ENCODE data around the gene DPM1.
A peak's percentile ranks its signal among the peaks of the same experiment; 100 is the strongest.

DPM1 gene

DNA sequence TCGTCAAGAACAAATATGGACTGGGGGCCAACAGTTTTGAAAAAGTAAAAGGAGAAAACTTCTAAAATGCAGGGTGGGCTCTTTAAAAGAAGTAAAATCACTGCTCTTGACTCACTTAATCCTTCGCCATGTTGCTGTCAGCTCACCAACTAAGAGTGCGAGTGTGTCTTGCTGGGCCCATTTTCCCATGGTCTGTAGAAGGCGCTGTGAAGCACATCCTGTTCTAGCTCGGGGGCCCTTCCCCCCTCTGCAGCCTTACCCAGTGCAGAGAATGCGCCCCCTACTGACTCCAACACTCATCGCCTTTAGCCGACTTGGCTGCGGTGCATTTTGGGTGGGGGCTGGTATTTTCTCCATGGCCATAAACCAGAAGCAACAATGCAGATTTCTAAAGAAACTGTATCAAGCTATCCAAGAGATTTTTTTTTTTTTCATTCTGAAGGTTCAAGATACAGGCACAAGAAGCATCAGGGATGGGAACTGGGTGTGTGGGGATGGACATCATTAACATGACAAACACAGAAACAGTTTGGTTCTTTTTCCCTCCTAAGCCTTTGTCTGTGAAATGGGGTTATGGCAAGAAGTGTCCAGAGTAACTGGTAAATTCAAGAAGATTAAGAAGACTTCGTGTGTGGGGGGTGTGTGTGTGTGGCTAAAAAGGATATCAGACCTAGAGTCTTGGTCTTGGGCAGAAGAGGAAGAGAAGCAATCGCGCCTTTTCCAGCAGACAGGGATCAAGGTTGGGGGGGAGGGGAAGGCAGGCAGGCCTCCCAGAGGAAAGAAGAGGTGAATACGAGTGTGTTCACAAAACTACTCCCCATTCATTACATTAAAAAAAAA lies 28.8 kb downstream of the DPM1 start:
- DNase-seq: peak; percentile 97

DNA sequence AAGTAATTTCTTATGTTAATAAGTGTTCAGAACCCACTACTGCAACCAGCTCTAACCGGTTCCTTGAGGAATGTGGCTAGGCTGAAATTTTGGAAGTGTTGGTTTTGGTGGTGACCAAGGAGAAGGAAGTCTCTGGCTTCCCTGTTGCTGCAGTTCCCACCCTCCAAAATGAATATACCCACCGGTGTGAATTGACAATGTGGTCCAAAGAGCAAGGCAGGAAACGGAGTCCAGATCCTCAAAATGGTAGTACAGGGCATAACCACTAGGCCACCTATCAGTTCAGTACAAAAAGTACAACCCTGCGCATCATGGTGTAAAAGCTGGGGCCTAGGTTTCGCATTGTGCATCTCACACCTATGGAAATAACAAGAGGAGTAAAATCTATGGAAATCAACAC lies 29.9 kb downstream of the DPM1 start:
- peak; percentile 18 for DNase-seq

DNA sequence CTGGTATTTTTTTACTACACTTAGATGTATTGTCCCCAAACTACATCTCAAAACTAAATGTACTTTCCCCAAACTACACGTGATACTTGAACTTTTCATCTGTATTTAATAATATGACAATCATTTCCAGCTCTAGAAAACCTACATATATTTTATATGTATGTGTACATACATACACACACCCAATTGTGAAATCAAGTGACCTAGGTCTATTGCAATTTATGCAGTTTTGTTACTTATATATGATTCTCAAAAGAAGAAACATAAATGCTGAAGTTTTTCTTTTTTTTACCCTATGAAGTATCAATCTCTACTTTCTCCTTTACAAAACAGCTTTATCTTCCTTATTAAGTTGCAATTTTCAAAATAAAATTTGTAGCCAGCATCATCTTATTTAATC lies 31.8 kb downstream of the DPM1 start:
- no peak for DNase-seq

DNA sequence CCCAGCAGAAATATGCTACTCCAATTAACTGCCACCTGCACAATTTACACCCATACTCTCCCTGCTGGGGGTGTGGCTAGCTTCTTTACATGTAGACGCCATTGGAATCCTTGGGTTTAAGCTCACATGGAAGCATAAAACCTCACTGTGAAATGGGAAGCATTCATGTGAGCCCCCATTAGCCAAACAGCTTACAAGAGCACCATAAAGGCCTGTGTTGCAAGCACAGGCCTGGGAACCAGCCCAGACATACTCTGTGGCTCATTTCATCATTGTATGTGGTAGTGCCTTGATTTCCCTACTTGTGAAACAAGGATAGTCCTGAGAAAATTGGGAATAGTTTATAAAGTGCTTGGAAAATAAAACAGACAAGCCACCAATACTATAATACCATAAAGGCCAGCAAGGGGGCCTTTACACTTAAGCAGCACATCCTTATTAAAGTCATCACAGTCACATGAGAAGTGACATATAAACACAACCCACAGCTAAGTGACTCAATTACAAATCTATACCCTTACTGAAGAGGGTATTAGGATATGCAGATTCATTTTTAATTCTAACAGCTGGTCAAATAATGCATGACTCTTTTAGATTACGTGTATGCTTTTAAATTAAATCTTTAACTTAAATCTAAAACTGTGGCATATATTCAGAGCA lies 33.9 kb downstream of the DPM1 start:
- no peak for DNase-seq

DNA sequence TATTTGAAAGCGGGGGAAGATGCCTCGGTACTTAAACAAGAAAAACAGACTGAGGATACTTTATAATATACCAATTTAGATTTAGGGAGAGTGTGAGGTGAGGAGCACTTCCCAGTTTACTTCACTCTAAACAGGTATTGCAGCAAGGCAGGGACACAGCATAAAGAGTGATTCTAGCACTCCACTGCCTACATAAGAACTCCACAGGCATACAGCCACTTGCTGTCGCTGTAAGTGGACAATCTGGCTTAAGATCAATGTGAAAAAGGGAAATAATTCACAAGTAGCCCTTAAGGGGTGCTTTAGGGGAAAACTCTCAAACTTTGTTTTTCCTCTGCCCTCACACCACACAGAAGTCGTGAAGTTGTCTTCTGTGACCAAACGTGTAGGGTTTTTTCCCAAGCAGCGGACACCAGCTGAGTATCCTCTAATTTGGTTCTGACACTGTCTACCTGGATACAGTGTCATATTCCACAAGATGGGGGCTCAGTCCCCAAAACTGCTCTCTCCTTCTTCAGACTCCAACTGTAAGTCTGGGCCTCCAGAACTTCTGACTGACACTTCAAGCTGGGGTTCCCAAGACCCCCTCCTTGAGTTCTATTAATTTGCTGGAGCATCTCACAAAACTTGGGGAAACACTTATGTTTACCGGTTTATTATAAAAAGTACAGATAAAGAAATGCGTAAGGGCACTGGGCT lies 36.4 kb downstream of the DPM1 start:
- DNase-seq: no peak

DNA sequence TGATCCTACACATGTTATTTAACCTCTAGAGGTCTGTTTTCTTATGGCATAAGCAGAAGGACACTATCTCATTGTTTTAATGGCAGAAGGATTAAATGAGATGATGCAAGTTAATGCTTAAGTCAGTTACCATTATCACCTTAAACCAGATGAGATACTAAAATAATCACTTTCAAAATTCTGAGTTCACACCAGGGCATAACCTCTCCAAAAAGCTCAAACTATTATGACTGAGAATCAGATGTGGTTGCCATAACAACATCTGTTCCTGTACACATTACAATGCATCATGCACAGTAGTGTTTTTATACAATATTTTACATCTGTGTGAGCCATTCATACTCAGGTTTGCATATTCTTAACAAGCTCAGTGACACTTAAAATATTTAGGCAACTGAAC lies 37.3 kb downstream of the DPM1 start:
- peak; percentile 31 for DNase-seq

DNA sequence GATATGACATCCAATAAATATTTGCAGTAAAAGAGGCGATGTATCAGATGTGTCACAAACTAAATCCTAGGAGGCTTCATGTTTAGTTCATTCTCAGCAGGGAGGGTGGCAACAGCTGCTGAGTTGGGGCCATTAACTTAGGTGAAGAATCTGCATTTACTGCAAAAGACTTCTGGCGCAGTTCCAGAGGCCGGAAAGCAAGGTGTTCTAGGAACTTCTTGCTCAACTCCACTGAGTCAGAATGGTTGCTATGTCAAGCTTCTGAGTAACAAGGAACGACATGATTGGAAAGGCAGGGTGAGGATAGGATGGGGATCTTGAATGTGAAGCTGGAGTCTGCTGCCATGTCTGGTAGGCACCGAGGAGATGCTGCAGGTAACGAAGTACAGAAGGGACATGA lies 38.8 kb downstream of the DPM1 start:
- no peak for DNase-seq

DNA sequence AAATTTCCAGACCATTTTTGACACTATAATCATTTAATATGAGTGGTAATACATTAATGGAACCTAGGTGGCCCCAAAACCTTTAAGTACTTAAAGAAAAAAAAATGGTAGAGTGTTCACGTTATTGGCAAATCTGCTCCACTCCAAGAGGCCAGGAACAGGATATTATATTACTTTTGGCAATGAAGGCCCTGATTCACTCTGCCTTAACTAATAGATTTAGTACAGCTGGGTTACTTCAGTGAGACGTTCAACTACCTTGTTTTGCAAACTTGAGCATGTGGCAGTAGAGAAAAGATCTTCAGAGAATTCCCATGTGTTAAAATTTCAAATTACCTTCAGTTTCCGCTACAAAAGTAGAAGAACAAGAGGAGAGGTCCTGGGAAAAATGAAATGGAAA lies 39.9 kb downstream of the DPM1 start:
- DNase-seq: no peak

DNA sequence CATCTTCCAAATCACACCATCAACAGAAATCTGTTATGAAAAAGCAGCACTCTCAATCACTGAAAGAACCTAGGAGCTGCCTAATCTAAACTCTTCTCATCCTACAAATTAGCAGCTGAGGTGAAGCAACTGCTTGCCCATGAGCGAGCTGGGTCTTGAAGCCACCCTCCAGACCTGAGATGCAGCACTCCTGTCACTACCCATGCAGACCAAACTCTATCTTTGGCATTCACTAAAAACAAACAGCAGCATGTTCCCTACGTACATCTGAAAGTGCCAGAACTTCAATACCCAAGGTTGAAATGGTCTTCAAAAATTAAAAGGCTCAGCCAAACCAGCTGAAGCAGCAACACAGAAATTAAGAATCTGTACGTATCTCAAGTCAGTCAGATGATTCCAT lies 41.4 kb downstream of the DPM1 start:
- no peak for DNase-seq

DNA sequence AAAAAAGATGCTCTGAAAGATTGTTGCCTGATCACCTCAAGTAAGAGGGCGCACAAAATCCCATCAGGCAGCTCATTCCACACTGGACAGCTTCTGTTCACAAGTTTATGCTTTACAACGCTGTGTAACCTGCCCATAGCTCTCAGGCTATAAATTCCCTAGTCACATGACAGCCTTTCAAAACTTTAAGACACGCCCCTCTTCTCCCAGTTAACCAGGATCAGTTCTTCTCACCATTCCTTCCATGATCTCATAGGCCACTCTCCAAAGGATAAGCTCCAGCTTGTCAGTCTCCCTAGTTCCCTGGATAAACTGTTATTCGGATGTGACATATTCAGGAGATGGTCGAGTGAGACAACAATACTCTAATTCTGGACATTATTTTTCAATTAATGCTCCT lies 42.1 kb downstream of the DPM1 start:
- DNase-seq: no peak

DNA sequence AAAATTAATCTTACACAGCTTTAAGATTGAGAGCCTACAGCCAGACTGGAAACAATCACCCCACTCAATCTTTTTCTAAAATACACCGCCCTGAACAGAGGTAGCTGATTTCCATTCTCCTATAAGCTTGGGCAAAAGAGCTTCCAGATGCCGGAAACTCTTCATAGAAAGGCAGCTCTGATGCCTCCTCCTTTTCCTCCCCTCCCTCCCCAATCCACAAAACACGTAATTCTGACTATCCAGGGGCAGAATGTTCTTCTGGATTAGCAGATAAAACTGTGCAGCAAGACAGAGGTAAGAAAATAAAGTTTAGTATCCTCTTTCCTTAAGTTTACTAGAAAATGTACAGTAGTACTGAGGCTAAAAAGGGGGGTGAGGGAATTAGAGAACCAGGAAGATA lies 42.9 kb downstream of the DPM1 start:
- no peak for DNase-seq

DNA sequence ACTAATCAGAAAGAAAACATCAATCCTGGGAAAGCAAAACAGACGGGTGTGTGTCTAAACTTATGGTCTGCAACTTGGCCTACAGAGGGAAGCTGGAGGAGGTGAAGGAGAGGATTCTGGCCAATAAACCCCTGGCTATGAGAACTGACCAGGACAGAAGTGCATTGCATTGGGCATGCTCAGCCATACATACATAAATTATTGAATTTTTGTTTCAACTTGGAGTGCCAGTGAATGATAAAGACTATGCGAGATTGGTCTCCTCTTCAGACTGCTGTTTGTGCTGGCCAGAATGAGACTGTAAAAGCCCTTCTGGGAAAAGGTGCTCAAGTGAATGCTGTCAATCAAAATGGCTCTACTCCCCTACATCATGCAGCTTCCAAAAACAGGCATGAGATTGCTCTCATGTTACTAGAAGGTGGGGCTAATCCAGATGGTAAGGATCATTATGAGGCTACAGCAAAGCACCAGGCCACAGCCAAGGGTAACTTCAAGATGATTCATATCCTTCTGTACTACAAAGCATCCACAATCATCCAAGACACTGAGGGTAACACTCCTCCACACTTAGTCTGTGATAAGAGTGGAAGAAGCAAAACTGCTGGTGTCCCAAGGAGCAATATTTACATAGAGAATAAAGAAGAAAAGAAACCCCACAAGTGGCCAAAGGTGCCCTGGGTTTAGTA lies 44.5 kb downstream of the DPM1 start:
- DNase-seq: peak; percentile 74

DNA sequence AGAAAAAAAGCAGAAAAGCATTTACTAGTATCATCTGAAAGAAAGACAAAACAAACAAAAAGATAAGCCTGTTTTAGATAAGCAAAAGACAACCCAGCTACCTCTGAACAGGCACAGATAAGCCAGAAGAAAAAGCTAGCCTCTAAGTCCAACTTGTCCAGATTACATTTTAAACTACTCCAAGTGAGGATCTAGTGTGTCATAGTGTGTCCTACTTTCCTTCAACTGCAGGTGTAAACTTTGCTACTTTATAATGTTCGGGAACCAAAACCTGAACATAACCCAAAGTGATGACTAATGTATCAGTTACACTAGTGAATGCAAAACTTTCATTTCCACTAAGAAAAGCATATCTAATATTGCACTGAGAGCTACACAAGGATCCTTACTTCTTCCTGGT lies 46.6 kb downstream of the DPM1 start:
- peak; percentile 52 for DNase-seq

DNA sequence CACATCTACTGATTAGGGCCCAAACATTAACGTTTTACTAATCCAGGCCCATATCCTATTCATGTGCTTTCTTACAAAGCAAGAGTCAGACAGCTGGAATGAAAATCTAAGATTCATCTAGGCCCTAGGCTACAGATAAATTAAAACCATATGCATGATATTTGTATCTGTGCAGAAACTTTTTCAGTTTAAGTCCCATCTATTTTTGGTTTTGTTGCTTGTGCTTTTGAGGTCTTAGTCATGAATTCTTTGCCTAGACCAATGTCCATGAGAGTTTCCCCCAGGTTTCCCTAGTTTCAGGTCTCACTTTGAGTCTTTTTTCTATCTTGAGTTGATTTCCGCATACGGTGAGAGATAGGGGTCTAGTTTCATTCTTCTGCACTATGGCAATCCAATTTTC lies 47.3 kb downstream of the DPM1 start:
- no peak for DNase-seq

DNA sequence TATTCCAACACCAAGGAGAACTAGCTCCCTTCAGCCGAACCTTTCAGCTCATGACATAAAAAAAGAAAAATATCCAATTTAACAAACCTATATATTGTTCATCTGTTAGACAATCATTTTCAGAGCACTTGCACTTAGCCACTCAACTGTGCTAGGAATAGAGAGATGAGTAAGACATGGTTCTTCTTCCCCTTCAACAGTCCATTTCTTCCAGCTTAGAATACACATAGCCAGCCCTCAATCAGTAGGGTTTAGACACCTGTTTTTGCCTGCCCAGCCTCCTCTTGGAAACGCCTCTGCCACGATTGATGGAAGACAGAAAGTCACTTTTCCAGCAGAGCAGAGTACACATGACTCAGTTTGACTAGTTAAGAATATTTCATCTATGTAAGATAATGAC lies 48.9 kb downstream of the DPM1 start:
- DNase-seq: no peak

DNA sequence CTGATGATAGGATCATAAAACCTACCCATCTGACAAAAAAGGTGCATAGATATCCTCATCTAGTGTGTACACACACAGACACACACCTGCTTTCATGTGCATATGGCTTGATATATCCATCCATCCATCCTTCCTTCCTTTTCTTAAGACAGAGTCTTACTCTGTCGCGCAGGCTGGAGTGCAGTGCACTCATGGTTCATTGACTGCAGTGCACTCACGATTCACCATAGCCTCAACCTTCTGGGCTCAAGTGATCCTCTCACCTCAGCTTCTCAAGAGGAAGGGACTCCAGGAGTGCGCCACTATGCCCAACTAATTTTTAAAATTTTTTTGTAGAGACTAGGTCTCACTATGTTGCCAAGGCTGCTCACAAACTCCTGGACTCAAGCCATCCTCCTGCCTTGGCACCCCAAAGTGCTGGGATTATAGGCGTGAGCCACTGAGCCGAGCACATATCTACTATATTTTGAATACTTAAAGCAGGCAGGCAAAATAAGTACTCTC lies 54.2 kb downstream of the DPM1 start:
- no peak for DNase-seq

DNA sequence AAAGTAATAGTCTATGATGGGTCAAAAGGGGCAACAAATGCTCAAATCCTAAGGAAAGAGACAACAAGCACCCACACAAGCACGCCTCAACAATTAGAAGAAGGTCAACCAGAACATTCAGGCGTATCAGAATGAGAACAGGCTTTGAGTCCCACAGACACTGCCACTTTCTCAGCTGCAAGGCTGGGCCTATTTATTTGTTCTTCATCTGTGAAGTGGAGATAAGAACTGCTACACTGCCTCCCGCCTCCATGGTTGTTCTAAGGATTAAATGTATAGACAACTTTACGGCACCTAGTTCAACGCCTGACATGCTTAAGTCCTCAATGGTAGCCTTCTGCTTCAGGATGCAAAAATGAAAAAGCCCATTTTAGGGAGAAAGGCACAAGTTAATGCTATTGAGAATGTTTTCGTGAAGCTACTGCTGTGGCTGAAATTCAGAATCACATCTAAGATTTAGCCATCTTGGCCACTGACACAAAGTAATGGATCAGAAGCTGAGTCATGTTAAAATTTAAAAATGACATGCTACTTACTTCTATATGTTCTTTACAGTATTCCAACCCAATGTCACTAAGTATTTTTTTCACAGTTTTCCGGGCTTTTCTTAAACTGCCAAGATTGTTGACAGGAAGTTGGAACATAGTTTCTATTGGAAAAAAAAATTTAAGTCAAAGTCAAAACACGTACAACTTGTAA lies 54.8 kb downstream of the DPM1 start:
- DNase-seq: no peak

DNA sequence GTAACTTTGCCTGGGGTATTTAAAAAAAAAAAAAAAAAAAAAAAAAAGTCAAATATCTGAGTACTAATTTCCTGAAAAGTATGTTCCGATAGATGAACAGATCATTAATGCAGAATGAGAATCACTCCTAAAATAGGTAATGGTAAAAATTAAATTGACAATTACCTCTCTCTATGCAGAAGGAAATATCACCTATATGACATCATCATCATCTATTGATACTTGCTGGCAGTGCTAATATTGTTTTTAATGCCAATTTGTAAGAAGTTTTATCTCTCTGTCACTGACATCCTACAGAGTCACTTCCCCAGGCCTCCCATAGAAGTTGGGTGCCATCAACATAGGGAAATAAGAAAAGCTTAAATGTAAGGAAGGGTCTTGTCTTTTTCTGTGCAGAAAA lies 57.0 kb downstream of the DPM1 start:
- DNase-seq: no peak

DNA sequence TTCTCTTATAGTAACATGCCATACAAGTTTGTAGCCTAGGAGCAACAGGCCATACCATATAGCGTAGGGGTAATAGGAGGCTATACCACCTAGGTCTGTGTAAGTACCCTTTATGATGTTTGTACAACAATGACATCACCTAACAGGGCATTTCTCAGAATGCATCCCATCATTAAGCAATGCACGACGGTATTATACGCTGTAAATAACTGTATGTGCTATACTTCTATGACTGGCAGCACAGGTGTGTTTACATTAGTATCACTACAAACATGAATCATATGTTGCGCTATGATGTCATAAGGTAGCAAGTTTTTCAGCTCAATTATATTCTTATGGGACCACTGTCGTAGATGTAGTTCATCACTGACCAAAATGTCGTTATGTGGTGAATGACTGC lies 58.1 kb downstream of the DPM1 start:
- DNase-seq: no peak

DNA sequence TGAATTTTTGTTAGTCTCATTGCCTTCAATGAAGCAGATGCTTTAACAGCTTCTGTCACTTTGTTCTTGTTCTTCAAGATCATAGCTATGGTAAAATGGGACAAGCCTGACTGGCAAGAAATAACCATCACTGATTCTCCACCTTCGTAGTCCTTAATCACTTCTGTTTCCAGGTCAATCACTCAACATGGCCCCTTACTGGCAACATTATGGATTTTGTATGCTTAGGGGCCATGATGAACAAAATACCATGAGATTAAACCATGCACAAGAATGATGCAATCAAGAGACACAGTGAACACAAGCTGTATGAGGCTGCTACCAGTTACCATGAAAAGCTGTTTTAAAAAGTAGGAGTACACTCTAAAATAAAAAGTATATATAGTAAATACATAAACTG lies 59.9 kb downstream of the DPM1 start:
- no peak for DNase-seq

DNA sequence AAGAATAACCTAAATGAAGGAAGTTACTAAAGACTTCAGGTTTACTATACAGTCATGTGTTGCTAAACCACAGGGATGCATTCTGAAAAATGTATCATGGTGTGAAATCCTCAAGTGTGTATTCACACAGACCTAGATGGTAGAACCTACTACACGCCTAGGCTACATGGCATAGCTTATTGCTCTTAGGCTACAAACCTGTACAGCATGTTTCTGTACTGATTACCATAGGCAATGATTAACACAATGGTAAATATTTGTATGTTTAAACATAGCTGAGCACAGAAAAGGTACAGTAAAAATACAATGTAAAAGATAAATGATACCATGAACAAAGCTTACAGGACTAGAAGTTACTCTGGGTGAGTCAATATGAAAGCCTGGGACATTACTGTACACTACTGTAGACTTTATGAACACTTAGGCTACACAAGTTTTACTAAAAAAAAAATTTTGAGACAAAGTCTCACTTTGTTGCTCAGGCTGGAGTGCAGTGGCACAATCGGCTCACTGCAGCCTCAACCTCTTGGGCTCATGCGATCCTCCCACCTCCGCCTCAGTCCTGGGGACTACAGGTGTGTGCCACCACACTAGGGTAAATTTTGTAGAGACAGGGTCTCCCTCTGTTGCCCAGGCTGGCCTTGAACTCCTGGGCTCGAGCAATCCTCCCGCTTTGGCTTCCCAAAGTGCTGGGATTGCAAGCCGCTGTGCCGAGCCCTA lies 63.1 kb downstream of the DPM1 start:
- DNase-seq: peak; percentile 36

DNA sequence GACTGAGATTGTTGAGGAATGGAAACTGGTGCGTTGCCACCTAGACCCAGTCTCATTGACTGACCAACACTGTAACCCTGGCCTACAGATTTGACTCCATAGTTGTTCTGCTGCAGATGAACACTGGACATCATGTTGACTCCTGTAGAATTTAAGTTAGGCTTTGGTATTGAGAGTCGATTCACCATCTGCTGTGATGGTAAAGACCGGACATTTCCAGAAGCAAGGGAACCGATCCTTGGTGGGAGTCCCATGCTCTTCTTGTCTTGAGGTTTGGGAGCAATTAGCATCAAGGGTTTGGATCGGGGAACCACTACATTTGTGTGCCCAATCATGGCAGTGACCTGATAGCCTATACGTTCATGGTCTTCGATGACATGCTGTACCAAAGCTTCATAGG lies 64.7 kb downstream of the DPM1 start:
- no peak for DNase-seq
